B cell (primary cell): ENCODE measurements around the gene COL16A1. TPM values are rescaled to one million over a fixed set of nuclear protein-coding genes. Genes with fewer than 3 reads are reported as not detected.
A peak's percentile ranks its signal among the peaks of the same experiment; 100 is the strongest.

Experiments
- ATAC-seq: fragments of 200-7000 bp; cut with Tn5 transposase; one replicate; pipeline ENCODE4 v1.10.0; 2021; ENCODE audit warnings: low read depth, mild to moderate bottlenecking, moderate number of reproducible peaks, moderate library complexity
- CTCF ChIA-PET: fragments of 350-600 bp; sonication (Branson Sonifier 250); formaldehyde crosslinking; loops from one replicate; lab custom pipeline; 2021; ENCODE audit warnings: antibody characterized with exemption, inconsistent platforms; lab: Charles Lee
- POLR2A ChIA-PET: fragments of 350-600 bp; sonication (Branson Sonifier 250); formaldehyde crosslinking; loops from one replicate; lab custom pipeline; 2021; ENCODE audit warnings: antibody characterized with exemption; lab: Charles Lee
- DNase-seq: peaks from one replicate; pipeline ENCODE4 v3.0.0; 2013
- H2AFZ ChIP-seq: 2 replicates; pipeline ENCODE4 v1.6.1; 2012; ENCODE audit warnings: mild to moderate bottlenecking, low read depth, low read length; ENCODE audit not compliant: insufficient read depth, poor library complexity, severe bottlenecking
- H3K27ac ChIP-seq, 2 donors: 1 replicate in 1 of 2; 2 replicates in 1 of 2; pipeline ENCODE4 v1.5.1; 2012 to 2013; ENCODE audit warnings: low read length in 2 of 2, mild to moderate bottlenecking in 2 of 2, moderate library complexity in 1 of 2
- H3K27me3 ChIP-seq, 4 experiments: fragments of 200-600 bp in 1 of 4; sonication (generic) in 1 of 4; replicated peaks in 1 of 4; 1 replicate in 2 of 4; 2 replicates in 2 of 4; pipeline versions ENCODE4 v1.6.1 to v1.7.0; 2013 to 2016; ENCODE audit warnings: low read length in 3 of 4, mild to moderate bottlenecking in 2 of 4, mixed read lengths in 1 of 4, moderate library complexity in 1 of 4; ENCODE audit not compliant: insufficient read depth in 4 of 4, control insufficient read depth in 3 of 4; ENCODE audit errors: control extremely low read depth in 1 of 4
- H3K36me3 ChIP-seq, 2 experiments: replicated peaks in 1 of 2; 1 replicate in 1 of 2; 2 replicates in 1 of 2; pipeline versions ENCODE4 v1.6.1 to v1.7.1; 2013; ENCODE audit warnings: low read length in 1 of 2; ENCODE audit not compliant: insufficient read depth in 2 of 2, control insufficient read depth in 1 of 2; ENCODE audit errors: control extremely low read depth in 1 of 2, extremely low read depth in 1 of 2
- H3K4me1 ChIP-seq, 2 donors: fragments of 200-600 bp in 1 of 2; sonication (generic) in 1 of 2; 1 replicate in 1 of 2; 2 replicates in 1 of 2; pipeline versions ENCODE4 v1.5.1 to v1.6.1; 2013 to 2017; ENCODE audit warnings: low read length in 2 of 2; ENCODE audit not compliant: control insufficient read depth in 2 of 2, insufficient read depth in 2 of 2
- H3K4me2 ChIP-seq: replicated peaks from 2 replicates; pipeline ENCODE3; 2012; ENCODE audit warnings: mild to moderate bottlenecking, low read depth, low read length; ENCODE audit not compliant: poor library complexity, severe bottlenecking
- H3K4me3 ChIP-seq, 5 experiments: fragments of 200-600 bp in 1 of 5; sonication (generic) in 1 of 5; 1 replicate in 3 of 5; 2 replicates in 2 of 5; pipeline versions ENCODE4 v1.5.1 to v1.7.0; 2011 to 2016; ENCODE audit warnings: low read length in 4 of 5, mild to moderate bottlenecking in 4 of 5, low read depth in 2 of 5, control low read depth in 1 of 5, moderate library complexity in 1 of 5; ENCODE audit not compliant: insufficient read depth in 1 of 5; ENCODE audit errors: control extremely low read depth in 1 of 5, extremely low read depth in 1 of 5
- H3K79me2 ChIP-seq: fragments of 200-600 bp; sonication (generic); one replicate; pipeline ENCODE4 v1.6.0; 2016; ENCODE audit warnings: low read length; ENCODE audit not compliant: control insufficient read depth, insufficient read depth
- H3K9ac ChIP-seq: fragments of 200-600 bp; sonication (generic); 2 replicates; pipeline ENCODE4 v1.6.1; 2017; ENCODE audit warnings: mild to moderate bottlenecking, low read length, moderate library complexity
- H3K9me3 ChIP-seq, 3 donors: one replicate each; pipeline versions ENCODE4 v1.6.1 to v1.7.1; 2013; ENCODE audit warnings: low read length in 2 of 3; ENCODE audit not compliant: control insufficient read depth in 2 of 3, insufficient read depth in 1 of 3; ENCODE audit errors: control extremely low read depth in 1 of 3
- H4K20me1 ChIP-seq: 2 replicates; pipeline ENCODE4 v1.6.0; 2012; ENCODE audit warnings: mild to moderate bottlenecking, low read length; ENCODE audit not compliant: insufficient read depth, control insufficient read depth, poor library complexity, severe bottlenecking
- H3K27ac Mint-ChIP-seq: one replicate; pipeline ENCODE4 v1.8.0; 2021; ENCODE audit warnings: mixed read lengths
- H3K27me3 Mint-ChIP-seq: one replicate; pipeline ENCODE4 v1.8.0; 2021; ENCODE audit warnings: mixed read lengths
- H3K4me1 Mint-ChIP-seq: one replicate; pipeline ENCODE4 v1.8.0; 2021; ENCODE audit warnings: mixed read lengths
- H3K4me3 Mint-ChIP-seq: one replicate; pipeline ENCODE4 v1.8.0; 2021; ENCODE audit warnings: mixed read lengths
- H3K9me3 Mint-ChIP-seq: one replicate; pipeline ENCODE4 v1.8.0; 2022; ENCODE audit warnings: mixed read lengths; ENCODE audit not compliant: insufficient read depth
- EZH2 ChIP-seq: IDR thresholded peaks from 2 replicates; pipeline ENCODE4 v1.6.1; 2012; ENCODE audit warnings: borderline replicate concordance, low read depth, mild to moderate bottlenecking, moderate library complexity, low read length; ENCODE audit not compliant: insufficient read depth, poor library complexity, severe bottlenecking
- WGBS: methylation state at CpG from one replicate; pipeline ENCODE4 v1.1.5; 2013; ENCODE audit warnings: missing lambda C conversion rate; ENCODE audit not compliant: insufficient coverage; 5-methylcytosine and 5-hydroxymethylcytosine counted together
- intact Hi-C: fragments of 100-400 bp; cut with micrococcal nuclease; formaldehyde crosslinking; loops from one replicate; pipeline ENCODE4 v1.10.0; 2022
- polyA plus RNA-seq: library from polyadenylated mRNA; depleted of rRNA; stranded (reverse); fragments of >200 nt; gene quantifications from 2 replicates; pipeline ENCODE4 v1.2.3, GENCODE V29; 2012
- total RNA-seq, 2 donors: library from RNA; stranded (reverse); fragments of 120-200 nt in 1 of 2; gene quantifications; 1 replicate in 1 of 2; 2 replicates in 1 of 2; pipeline versions ENCODE4 v1.2.3 to v1.2.4, GENCODE V29; 2013 to 2022
- TF ChIP-seq, protein P1 (sequence below): fragments of 200-600 bp; IDR thresholded peaks from one replicate; pipeline ENCODE4 v1.8.0; 2022; ENCODE audit warnings: antibody characterized with exemption, mild to moderate bottlenecking

COL16A1 gene
- total and polyA plus RNA-seq, 2 donors (not counting 1 experiment from before 2014, with no cell fraction given), result 0.07 TPM; not detected in 1

DNA sequence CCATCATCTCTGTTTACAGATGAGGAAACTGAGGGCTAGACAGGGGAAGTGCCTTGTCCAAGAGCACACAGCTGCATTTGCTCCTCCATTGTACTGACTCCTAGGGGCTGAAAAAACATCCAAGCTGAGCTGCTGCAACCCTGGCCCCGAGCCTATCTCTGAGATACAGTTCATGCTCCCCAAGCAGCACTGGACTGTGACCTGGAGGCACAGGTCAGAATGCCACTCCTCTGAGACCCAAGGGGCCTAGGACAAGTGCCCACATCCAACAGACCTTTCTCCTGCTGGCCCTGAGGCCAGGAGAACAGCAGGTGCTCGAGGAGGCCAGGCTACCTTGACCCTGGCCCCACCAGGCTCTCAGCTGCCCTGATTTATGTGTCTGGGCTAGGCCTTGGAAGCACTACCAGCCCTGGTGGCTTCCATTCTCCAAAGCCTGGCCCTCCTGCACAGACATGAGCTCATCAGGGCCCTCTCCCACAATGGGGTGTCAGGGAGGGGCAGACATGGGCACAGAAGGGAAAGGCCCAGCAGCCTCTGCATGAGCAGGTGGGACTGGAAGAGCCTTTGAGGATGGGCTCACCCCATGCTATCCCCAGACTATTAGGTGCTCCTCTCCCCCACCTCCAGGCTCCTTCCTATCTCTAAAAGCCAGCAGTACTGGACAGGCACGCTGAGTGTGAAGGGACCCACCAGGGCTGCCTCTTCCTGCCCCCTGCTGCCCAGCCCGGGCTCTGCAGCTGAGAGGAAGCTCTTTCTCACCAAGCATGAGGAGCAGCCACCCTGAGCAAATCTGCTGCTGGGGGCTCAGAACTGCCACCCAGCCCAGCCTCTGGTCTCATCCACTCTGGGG is 41.5 kb upstream of the COL16A1 start:
- Histone ChIP-seq H2AFZ (no peak overlapping the region), H3K36me3 (no peaks in the 10 kb centered on the region), H3K27me3 (peaks cover 0 to 8% (median 2%) of the 10 kb centered on the region in 4 experiments), H4K20me1 (no peaks in the 10 kb centered on the region), H3K9me3 (peaks cover 0 to 2% (median 0%) of the 10 kb centered on the region in 3 donors), H3K79me2 (no peaks in the 10 kb centered on the region), H3K27ac (peak overlapping the region; percentile 28 to 29), H3K4me2 (peak overlapping the region; percentile 65), H3K4me3 (no peak overlapping the region), H3K4me1 (peaks cover 23 to 36% of the 10 kb centered on the region in 2 donors), H3K9ac (peak overlapping the region; percentile 19)
- Mint-ChIP-seq H3K27me3 (peaks cover 3% of the 10 kb centered on the region), H3K4me3 (no peak overlapping the region), H3K27ac (peak overlapping the region; percentile 87), H3K4me1 (peaks cover 45% of the 10 kb centered on the region), H3K9me3 (no peaks in the 10 kb centered on the region)
- DNase-seq (peak; percentile 39), ATAC-seq (peak; percentile 34)
- 54% methylated on average over 4 of the region's 4 CpGs for WGBS
- no peak for TF ChIP-seq EZH2
- TF ChIP-seq, protein P1, sequence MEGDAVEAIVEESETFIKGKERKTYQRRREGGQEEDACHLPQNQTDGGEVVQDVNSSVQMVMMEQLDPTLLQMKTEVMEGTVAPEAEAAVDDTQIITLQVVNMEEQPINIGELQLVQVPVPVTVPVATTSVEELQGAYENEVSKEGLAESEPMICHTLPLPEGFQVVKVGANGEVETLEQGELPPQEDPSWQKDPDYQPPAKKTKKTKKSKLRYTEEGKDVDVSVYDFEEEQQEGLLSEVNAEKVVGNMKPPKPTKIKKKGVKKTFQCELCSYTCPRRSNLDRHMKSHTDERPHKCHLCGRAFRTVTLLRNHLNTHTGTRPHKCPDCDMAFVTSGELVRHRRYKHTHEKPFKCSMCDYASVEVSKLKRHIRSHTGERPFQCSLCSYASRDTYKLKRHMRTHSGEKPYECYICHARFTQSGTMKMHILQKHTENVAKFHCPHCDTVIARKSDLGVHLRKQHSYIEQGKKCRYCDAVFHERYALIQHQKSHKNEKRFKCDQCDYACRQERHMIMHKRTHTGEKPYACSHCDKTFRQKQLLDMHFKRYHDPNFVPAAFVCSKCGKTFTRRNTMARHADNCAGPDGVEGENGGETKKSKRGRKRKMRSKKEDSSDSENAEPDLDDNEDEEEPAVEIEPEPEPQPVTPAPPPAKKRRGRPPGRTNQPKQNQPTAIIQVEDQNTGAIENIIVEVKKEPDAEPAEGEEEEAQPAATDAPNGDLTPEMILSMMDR, result peak; percentile 44
- intact Hi-C loops, result loop anchor here (2.0 kb wide), 1 partner anchor 15 kb away; no protein-coding TSS in a partner anchor
- POLR2A ChIA-PET, result interaction anchor here (0.6 kb wide), 1 partner anchor 363 kb away, joined by 6 read pairs; the partner anchor contains the start of gene KPNA6
- CTCF ChIA-PET, result interaction anchor here (0.6 to 2.1 kb wide), 7 partner anchors 18 to 218 kb away, joined by 3 to 15 read pairs (median 4); no protein-coding TSS in a partner anchor
